ENCODE data around the gene RFX2. TPM values are rescaled to one million over a fixed set of nuclear protein-coding genes. Genes with fewer than 3 reads are reported as not detected.

Gene RFX2
- total RNA-seq, 1 experiment from 2014 or later: 3.7 TPM

DNA sequence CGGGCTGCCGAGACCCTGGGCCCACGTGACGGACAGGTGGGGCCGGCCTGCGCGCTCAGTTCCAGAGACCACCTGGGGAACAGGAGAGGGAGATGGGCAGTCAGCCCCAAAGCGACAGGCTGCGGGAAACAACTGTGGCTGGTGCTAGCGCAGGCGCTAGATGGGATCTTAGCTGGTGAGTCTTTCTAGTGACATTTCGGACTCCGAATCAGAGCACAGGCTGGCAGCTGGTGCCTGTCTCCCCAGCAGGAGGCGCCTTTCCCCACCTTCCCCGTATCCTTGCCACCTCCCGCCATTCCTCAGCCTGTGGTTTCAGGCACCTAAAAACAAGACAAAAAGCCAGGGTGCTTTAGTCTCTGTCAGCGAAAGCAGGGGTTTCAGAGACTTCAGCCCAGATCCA lies 112.9 kb downstream of the RFX2 start:
- Histone ChIP-seq H2BK20ac (ENCODE audit: low read depth, low read length, poor library complexity, severe bottlenecking) (no peak overlapping the region), H3K56ac (ENCODE audit: insufficient read length, low read depth, low read length) (no peak overlapping the region), H3K27ac (ENCODE audit: insufficient read length, low read depth, low read length) (no peak overlapping the region), H4K8ac (replicated peaks; ENCODE audit: insufficient read length, low read depth, low read length) (no peak overlapping the region), H2AK5ac (ENCODE audit: insufficient read length, low read length) (no peak overlapping the region), H4K5ac (ENCODE audit: insufficient read length, low read depth, low read length) (no peak overlapping the region), H3K4me2 (ENCODE audit: insufficient read depth, insufficient read length, low read length) (no peak overlapping the region), H2BK15ac (ENCODE audit: low read depth, low read length) (no peak overlapping the region), H2BK120ac (ENCODE audit: low read depth, low read length, poor library complexity, severe bottlenecking) (no peak overlapping the region), H2BK5ac (ENCODE audit: insufficient read length, low read length) (no peak overlapping the region), H3K23me2 (ENCODE audit: insufficient read length, low read depth, low read length, poor library complexity, severe bottlenecking) (no peaks in the 10 kb centered on the region), H3K27me3 (ENCODE audit: insufficient read depth, low read length) (no peaks in the 10 kb centered on the region), H3K23ac (ENCODE audit: insufficient read length, low read depth, low read length) (no peak overlapping the region), H3K14ac (ENCODE audit: insufficient read depth, low read length) (no peak overlapping the region), H3K9ac (ENCODE audit: extremely low read depth, insufficient read length, low read length) (no peak overlapping the region), H2BK12ac (ENCODE audit: insufficient read length, low read depth, low read length) (no peak overlapping the region), H3K9me3 (ENCODE audit: control insufficient read depth, low read depth, low read length) (no peaks in the 10 kb centered on the region), H3K18ac (ENCODE audit: insufficient read length, low read depth, low read length) (no peak overlapping the region), H3K79me2 (ENCODE audit: insufficient read depth, low read length) (no peaks in the 10 kb centered on the region), H3K79me1 (ENCODE audit: insufficient read depth, low read depth, low read length, poor library complexity, severe bottlenecking) (no peaks in the 10 kb centered on the region), H2AFZ (ENCODE audit: low read length) (no peak overlapping the region), H4K20me1 (ENCODE audit: control insufficient read depth, insufficient read depth, insufficient read length) (no peaks in the 10 kb centered on the region), H3T11ph (ENCODE audit: low read length) (no peak overlapping the region), H4K91ac (ENCODE audit: insufficient read length, low read depth, low read length) (no peak overlapping the region), H3K4me1 (ENCODE audit: insufficient read depth, low read length) (no peaks in the 10 kb centered on the region), H3K4ac (ENCODE audit: low read depth, low read length) (no peak overlapping the region)
- Mint-ChIP-seq H3K27ac (no peak overlapping the region; a peak in 1 of 7 replicates), H3K4me3 (no peak overlapping the region; a peak in 1 of 5 replicates), H3K4me1 (peaks cover 2% of the 10 kb centered on the region in 2 experiments; a peak in 1 of 4 replicates), H3K36me3 (ENCODE audit: insufficient read depth in 1 of 3, low read depth in 3 of 3) (peaks cover 3 to 12% (median 9%) of the 10 kb centered on the region in 3 experiments; a peak in 4 of 7 replicates), H3K27me3 (ENCODE audit: low read depth) (peaks cover 4% of the 10 kb centered on the region), H3K9me3 (peaks cover 3 to 4% of the 10 kb centered on the region in 2 experiments; a peak in 3 of 5 replicates)
- DNase-seq: peak; percentile 59
- WGBS (ENCODE audit: extremely low coverage, insufficient read length, low lambda C conversion rate): no CpG with 5 or more reads among the region's 17 CpGs
- TF ChIP-seq, protein P1, sequence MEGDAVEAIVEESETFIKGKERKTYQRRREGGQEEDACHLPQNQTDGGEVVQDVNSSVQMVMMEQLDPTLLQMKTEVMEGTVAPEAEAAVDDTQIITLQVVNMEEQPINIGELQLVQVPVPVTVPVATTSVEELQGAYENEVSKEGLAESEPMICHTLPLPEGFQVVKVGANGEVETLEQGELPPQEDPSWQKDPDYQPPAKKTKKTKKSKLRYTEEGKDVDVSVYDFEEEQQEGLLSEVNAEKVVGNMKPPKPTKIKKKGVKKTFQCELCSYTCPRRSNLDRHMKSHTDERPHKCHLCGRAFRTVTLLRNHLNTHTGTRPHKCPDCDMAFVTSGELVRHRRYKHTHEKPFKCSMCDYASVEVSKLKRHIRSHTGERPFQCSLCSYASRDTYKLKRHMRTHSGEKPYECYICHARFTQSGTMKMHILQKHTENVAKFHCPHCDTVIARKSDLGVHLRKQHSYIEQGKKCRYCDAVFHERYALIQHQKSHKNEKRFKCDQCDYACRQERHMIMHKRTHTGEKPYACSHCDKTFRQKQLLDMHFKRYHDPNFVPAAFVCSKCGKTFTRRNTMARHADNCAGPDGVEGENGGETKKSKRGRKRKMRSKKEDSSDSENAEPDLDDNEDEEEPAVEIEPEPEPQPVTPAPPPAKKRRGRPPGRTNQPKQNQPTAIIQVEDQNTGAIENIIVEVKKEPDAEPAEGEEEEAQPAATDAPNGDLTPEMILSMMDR (conservative IDR thresholded peaks at IDR 0.05): peak; percentile 69
